H9 (cell line): Measurements from ENCODE around the gene CCDC12. TPM values are rescaled to one million over a fixed set of nuclear protein-coding genes. Genes with fewer than 3 reads are reported as not detected.

Source experiments
- DNase-seq: peaks from one replicate; pipeline ENCODE4 v3.0.0-alpha.2; 2017
- H2AFZ ChIP-seq: one replicate; pipeline ENCODE4 v1.6.1; 2013; ENCODE audit warnings: mild to moderate bottlenecking, low read length, control low read depth, moderate library complexity
- H2AK5ac ChIP-seq: 2 replicates; pipeline ENCODE4 v1.6.1; 2013; ENCODE audit warnings: low read length, control low read depth, mixed read lengths; ENCODE audit not compliant: insufficient read length
- H2BK120ac ChIP-seq: one replicate; pipeline ENCODE4 v1.6.1; 2013; ENCODE audit warnings: low read depth, mild to moderate bottlenecking, low read length, control low read depth, inconsistent platforms; ENCODE audit not compliant: poor library complexity, severe bottlenecking
- H2BK12ac ChIP-seq: 2 replicates; pipeline ENCODE4 v1.6.1; 2013; ENCODE audit warnings: low read length, control low read depth, mixed read lengths, low read depth; ENCODE audit not compliant: insufficient read length
- H2BK15ac ChIP-seq: 2 replicates; pipeline ENCODE4 v1.6.1; 2013; ENCODE audit warnings: low read depth, low read length, control low read depth
- H2BK20ac ChIP-seq: one replicate; pipeline ENCODE4 v1.6.1; 2013; ENCODE audit warnings: low read depth, mild to moderate bottlenecking, low read length, control low read depth, inconsistent platforms; ENCODE audit not compliant: poor library complexity, severe bottlenecking
- H2BK5ac ChIP-seq: 2 replicates; pipeline ENCODE4 v1.6.1; 2013; ENCODE audit warnings: low read length, control low read depth, mixed read lengths; ENCODE audit not compliant: insufficient read length
- H3K14ac ChIP-seq: 2 replicates; pipeline ENCODE4 v1.6.1; 2013; ENCODE audit warnings: low read length, control low read depth; ENCODE audit not compliant: insufficient read depth
- H3K18ac ChIP-seq: 2 replicates; pipeline ENCODE4 v1.6.1; 2013; ENCODE audit warnings: low read depth, mild to moderate bottlenecking, mixed read lengths, low read length, control low read depth; ENCODE audit not compliant: insufficient read length
- H3K23ac ChIP-seq: 2 replicates; pipeline ENCODE4 v1.6.1; 2013; ENCODE audit warnings: low read length, control low read depth, mixed read lengths, low read depth; ENCODE audit not compliant: insufficient read length
- H3K23me2 ChIP-seq: 2 replicates; pipeline ENCODE4 v1.6.1; 2013; ENCODE audit warnings: low read depth, mild to moderate bottlenecking, mixed read lengths, low read length, control low read depth; ENCODE audit not compliant: insufficient read length, poor library complexity, severe bottlenecking
- H3K27ac ChIP-seq: 2 replicates; pipeline ENCODE4 v1.5.1; 2013; ENCODE audit warnings: low read length, control low read depth, mixed read lengths, low read depth; ENCODE audit not compliant: insufficient read length
- H3K27me3 ChIP-seq: 2 replicates; pipeline ENCODE4 v1.6.1; 2013; ENCODE audit warnings: low read length, control low read depth, inconsistent platforms; ENCODE audit not compliant: insufficient read depth
- H3K4ac ChIP-seq: 2 replicates; pipeline ENCODE4 v1.6.1; 2013; ENCODE audit warnings: low read depth, mild to moderate bottlenecking, control low read depth, inconsistent platforms, low read length, moderate library complexity
- H3K4me1 ChIP-seq: 2 replicates; pipeline ENCODE4 v1.6.1; 2013; ENCODE audit warnings: low read length, control low read depth, inconsistent platforms; ENCODE audit not compliant: insufficient read depth
- H3K4me2 ChIP-seq: 2 replicates; pipeline ENCODE4 v1.6.1; 2013; ENCODE audit warnings: low read length, control low read depth, mixed read lengths; ENCODE audit not compliant: insufficient read length, insufficient read depth
- H3K56ac ChIP-seq: 2 replicates; pipeline ENCODE4 v1.6.1; 2013; ENCODE audit warnings: low read depth, mild to moderate bottlenecking, mixed read lengths, low read length, control low read depth; ENCODE audit not compliant: insufficient read length
- H3K79me1 ChIP-seq: 2 replicates; pipeline ENCODE4 v1.6.1; 2013; ENCODE audit warnings: low read depth, mild to moderate bottlenecking, moderate library complexity, low read length, control low read depth, inconsistent platforms; ENCODE audit not compliant: insufficient read depth, poor library complexity, severe bottlenecking
- H3K79me2 ChIP-seq: 2 replicates; pipeline ENCODE4 v1.6.1; 2013; ENCODE audit warnings: low read length, control low read depth, inconsistent platforms; ENCODE audit not compliant: insufficient read depth
- H3K9ac ChIP-seq: 2 replicates; pipeline ENCODE4 v1.6.1; 2013; ENCODE audit warnings: low read length, control low read depth, mixed read lengths; ENCODE audit not compliant: insufficient read length; ENCODE audit errors: extremely low read depth
- H3K9me3 ChIP-seq: one replicate; pipeline ENCODE4 v1.6.1; 2013; ENCODE audit warnings: low read depth, low read length, inconsistent platforms; ENCODE audit not compliant: control insufficient read depth
- H3T11ph ChIP-seq: one replicate; pipeline ENCODE4 v1.6.1; 2013; ENCODE audit warnings: mild to moderate bottlenecking, low read length, control low read depth, inconsistent platforms
- H4K20me1 ChIP-seq: one replicate; pipeline ENCODE4 v1.6.1; 2013; ENCODE audit not compliant: control insufficient read depth, insufficient read length, insufficient read depth
- H4K5ac ChIP-seq: 2 replicates; pipeline ENCODE4 v1.6.1; 2013; ENCODE audit warnings: low read depth, mild to moderate bottlenecking, mixed read lengths, low read length, control low read depth; ENCODE audit not compliant: insufficient read length
- H4K8ac ChIP-seq: replicated peaks from 2 replicates; pipeline ENCODE4 v1.6.1; 2013; ENCODE audit warnings: low read length, control low read depth, mixed read lengths, low read depth; ENCODE audit not compliant: insufficient read length
- H4K91ac ChIP-seq: 2 replicates; pipeline ENCODE4 v1.6.1; 2013; ENCODE audit warnings: low read depth, mild to moderate bottlenecking, moderate library complexity, mixed read lengths, low read length, control low read depth; ENCODE audit not compliant: insufficient read length
- H3K27ac Mint-ChIP-seq, 3 experiments: 2 replicates in 2 of 3; 3 replicates in 1 of 3; pipeline ENCODE4 v1.8.0; 2020 to 2021; ENCODE audit warnings: mixed read lengths in 3 of 3, mild to moderate bottlenecking in 1 of 3, moderate library complexity in 1 of 3
- H3K27me3 Mint-ChIP-seq: 2 replicates; pipeline ENCODE4 v1.8.0; 2021; ENCODE audit warnings: low read depth, mild to moderate bottlenecking, moderate library complexity, mixed read lengths
- H3K36me3 Mint-ChIP-seq, 3 experiments: 2 replicates in 2 of 3; 3 replicates in 1 of 3; pipeline ENCODE4 v1.8.0; 2020 to 2021; ENCODE audit warnings: low read depth in 3 of 3, mixed read lengths in 3 of 3; ENCODE audit not compliant: insufficient read depth in 1 of 3
- H3K4me1 Mint-ChIP-seq, 2 experiments: 2 replicates each; pipeline ENCODE4 v1.8.0; 2020; ENCODE audit warnings: mixed read lengths in 2 of 2
- H3K4me3 Mint-ChIP-seq, 2 experiments: 2 replicates in 1 of 2; 3 replicates in 1 of 2; pipeline ENCODE4 v1.8.0; 2020 to 2021; ENCODE audit warnings: mild to moderate bottlenecking in 2 of 2, mixed read lengths in 2 of 2, moderate library complexity in 1 of 2
- H3K9me3 Mint-ChIP-seq, 2 experiments: 2 replicates in 1 of 2; 3 replicates in 1 of 2; pipeline ENCODE4 v1.8.0; 2020; ENCODE audit warnings: mild to moderate bottlenecking in 2 of 2, mixed read lengths in 2 of 2, moderate library complexity in 1 of 2
- WGBS: extraction: QIAGEN DNeasy Blood & Tissue Kit; methylation state at CpG from one replicate; pipeline ENCODE4 v1.1.7; 2013; ENCODE audit warnings: missing lambda C conversion rate, low lambda C conversion rate, mixed read lengths; ENCODE audit not compliant: insufficient read length; ENCODE audit errors: extremely low coverage; 5-methylcytosine and 5-hydroxymethylcytosine counted together
- total RNA-seq: library from RNA; stranded (reverse); gene quantifications from 2 replicates; pipeline ENCODE4 v1.2.1, GENCODE V29; 2021
- TF ChIP-seq, protein P1 (sequence below): fragments of 200-600 bp; sonication (generic); conservative IDR thresholded peaks from 3 replicates; pipeline ENCODE4 v1.8.0; 2021; ENCODE audit warnings: antibody characterized with exemption, mild to moderate bottlenecking

CCDC12 gene
- total RNA-seq, 1 experiment from 2014 or later = 54.0 TPM

DNA sequence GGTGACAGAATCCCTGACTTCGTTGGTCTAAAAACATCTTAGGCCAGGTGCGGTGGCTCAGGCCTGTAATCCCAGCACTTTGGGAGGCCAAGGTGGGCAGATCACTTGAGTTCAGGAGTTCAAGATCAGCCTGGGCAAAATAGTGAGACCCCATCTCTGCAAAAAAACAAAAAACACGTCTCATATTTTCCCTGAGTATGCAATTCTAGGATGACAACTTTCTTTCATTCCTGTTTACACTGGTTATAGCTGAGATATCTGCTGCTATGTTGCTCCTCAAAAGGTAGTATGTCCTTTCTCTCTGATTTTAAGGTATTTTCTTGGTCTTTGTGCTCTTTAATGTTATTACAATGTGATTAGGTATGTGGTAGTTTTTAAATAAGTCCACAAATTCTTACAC, 59.7 kb downstream of the CCDC12 start:
- H2AK5ac ChIP-seq = no peak overlapping the region
- no peak overlapping the region for H3K4me2 ChIP-seq
- no peak overlapping the region for H3K14ac ChIP-seq
- H3K27ac ChIP-seq = no peak overlapping the region
- H2BK120ac ChIP-seq = no peak overlapping the region
- H3K79me2 ChIP-seq = no peaks in the 10 kb centered on the region
- no peaks in the 10 kb centered on the region for H3K4me1 ChIP-seq
- H3K27ac Mint-ChIP-seq = no peak overlapping the region
- no peak overlapping the region for H2BK20ac ChIP-seq
- no peak overlapping the region for H4K8ac ChIP-seq
- no peak overlapping the region for H2BK5ac ChIP-seq
- no peak overlapping the region for H2AFZ ChIP-seq
- no peak overlapping the region for H2BK15ac ChIP-seq
- H4K5ac ChIP-seq = no peak overlapping the region
- H4K20me1 ChIP-seq = no peaks in the 10 kb centered on the region
- no peaks in the 10 kb centered on the region for H3K23me2 ChIP-seq
- no peak overlapping the region for H4K91ac ChIP-seq
- H3K23ac ChIP-seq = no peak overlapping the region
- H3K27me3 Mint-ChIP-seq = no peaks in the 10 kb centered on the region
- DNase-seq = no peak
- H3K4ac ChIP-seq = no peak overlapping the region
- H3K27me3 ChIP-seq = no peaks in the 10 kb centered on the region
- peaks cover 44 to 50% (median 46%) of the 10 kb centered on the region in 3 experiments for H3K36me3 Mint-ChIP-seq
- no peak overlapping the region for H3K18ac ChIP-seq
- no peaks in the 10 kb centered on the region for H3K4me1 Mint-ChIP-seq
- peaks cover 5 to 8% of the 10 kb centered on the region in 2 experiments; a peak in 4 of 5 replicates for H3K9me3 Mint-ChIP-seq
- no peaks in the 10 kb centered on the region for H3K9me3 ChIP-seq
- H3K4me3 Mint-ChIP-seq = no peak overlapping the region
- H3T11ph ChIP-seq = no peak overlapping the region
- TF ChIP-seq, protein P1, sequence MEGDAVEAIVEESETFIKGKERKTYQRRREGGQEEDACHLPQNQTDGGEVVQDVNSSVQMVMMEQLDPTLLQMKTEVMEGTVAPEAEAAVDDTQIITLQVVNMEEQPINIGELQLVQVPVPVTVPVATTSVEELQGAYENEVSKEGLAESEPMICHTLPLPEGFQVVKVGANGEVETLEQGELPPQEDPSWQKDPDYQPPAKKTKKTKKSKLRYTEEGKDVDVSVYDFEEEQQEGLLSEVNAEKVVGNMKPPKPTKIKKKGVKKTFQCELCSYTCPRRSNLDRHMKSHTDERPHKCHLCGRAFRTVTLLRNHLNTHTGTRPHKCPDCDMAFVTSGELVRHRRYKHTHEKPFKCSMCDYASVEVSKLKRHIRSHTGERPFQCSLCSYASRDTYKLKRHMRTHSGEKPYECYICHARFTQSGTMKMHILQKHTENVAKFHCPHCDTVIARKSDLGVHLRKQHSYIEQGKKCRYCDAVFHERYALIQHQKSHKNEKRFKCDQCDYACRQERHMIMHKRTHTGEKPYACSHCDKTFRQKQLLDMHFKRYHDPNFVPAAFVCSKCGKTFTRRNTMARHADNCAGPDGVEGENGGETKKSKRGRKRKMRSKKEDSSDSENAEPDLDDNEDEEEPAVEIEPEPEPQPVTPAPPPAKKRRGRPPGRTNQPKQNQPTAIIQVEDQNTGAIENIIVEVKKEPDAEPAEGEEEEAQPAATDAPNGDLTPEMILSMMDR = no peak
- no peak overlapping the region for H3K56ac ChIP-seq
- no peak overlapping the region for H3K9ac ChIP-seq
- no CpG with 5 or more reads among the region's 3 CpGs for WGBS
- no peaks in the 10 kb centered on the region for H3K79me1 ChIP-seq
- no peak overlapping the region for H2BK12ac ChIP-seq
